HG03457 (cell line): ENCODE results near the gene ARNT2.
"Not testable (repeated sequence)": the region's sequence is repeated elsewhere in the genome, so short reads cannot be mapped to it uniquely, and the experiment has no call there.

Source experiments
- ATAC-seq: cut with Tn5 transposase; IDR thresholded peaks from one replicate; pipeline ENCODE4 v1.9.1; 2021; ENCODE audit warnings: moderate number of reproducible peaks; ENCODE audit not compliant: unreplicated experiment

Gene ARNT2

GRCh38 chr15:80404057-80404760 lies at the start of gene ARNT2:
ARNT2 (plus strand) TSS chr15:80404382; CDS start chr15:80404516, 134 bp downstream.
- no peak for ATAC-seq

- no peak for ATAC-seq
Observed at GRCh38 chr15:80367094-80367493, 37.1 kb upstream of the ARNT2 start.

- ATAC-seq: no peak
Observed at GRCh38 chr15:80367661-80368060, 36.5 kb upstream of the ARNT2 start.

- no peak for ATAC-seq
Observed at GRCh38 chr15:80371924-80372323, 32.3 kb upstream of the ARNT2 start.

- no peak for ATAC-seq
Observed at GRCh38 chr15:80374441-80374840, 29.7 kb upstream of the ARNT2 start.

GRCh38 chr15:80375968-80376891 lies 28.0 kb upstream of the ARNT2 start:
- ATAC-seq: no peak

- no peak for ATAC-seq
Observed at GRCh38 chr15:80379693-80380092, 24.5 kb upstream of the ARNT2 start.

- no peak for ATAC-seq
Observed at GRCh38 chr15:80380154-80380553, 24.0 kb upstream of the ARNT2 start.

- ATAC-seq: no peak
Observed at GRCh38 chr15:80382285-80382684, 21.9 kb upstream of the ARNT2 start.

- no peak for ATAC-seq
Observed at GRCh38 chr15:80384432-80384831, 19.8 kb upstream of the ARNT2 start.

GRCh38 chr15:80386151-80386550 lies 18.0 kb upstream of the ARNT2 start:
- ATAC-seq: no peak

- no peak for ATAC-seq
Observed at GRCh38 chr15:80388326-80388725, 15.9 kb upstream of the ARNT2 start.

GRCh38 chr15:80389370-80389769 lies 14.8 kb upstream of the ARNT2 start:
- ATAC-seq: no peak

- ATAC-seq: not testable (repeated sequence)
Observed at GRCh38 chr15:80390942-80391341, 13.2 kb upstream of the ARNT2 start.

- no peak for ATAC-seq
Observed at GRCh38 chr15:80395616-80396015, 8.6 kb upstream of the ARNT2 start.

- ATAC-seq: no peak
Observed at GRCh38 chr15:80396096-80396495, 8.1 kb upstream of the ARNT2 start.

GRCh38 chr15:80399508-80399907 lies 4.7 kb upstream of the ARNT2 start:
- no peak for ATAC-seq

GRCh38 chr15:80401456-80401855 lies 2.7 kb upstream of the ARNT2 start:
- no peak for ATAC-seq

- no peak for ATAC-seq
Observed at GRCh38 chr15:80402339-80402738, 1.8 kb upstream of the ARNT2 start.

- no peak for ATAC-seq
Observed at GRCh38 chr15:80403712-80404056, 498 bp upstream of the ARNT2 start.

- ATAC-seq: no peak
Observed at GRCh38 chr15:80404761-80405553, 775 bp downstream of the ARNT2 start.

- no peak for ATAC-seq
Observed at GRCh38 chr15:80405554-80405850, 1.3 kb downstream of the ARNT2 start.
